Suprapubic skin (tissue), 4 donors: ENCODE measurements around the gene CNOT1. TPM values are rescaled to one million over a fixed set of nuclear protein-coding genes. Genes with fewer than 3 reads are reported as not detected.
"Not testable (repeated sequence)": the region's sequence is repeated elsewhere in the genome, so short reads cannot be mapped to it uniquely, and the experiment has no call there.

Experiments
- DNase-seq, 2 donors: peaks; one replicate each; pipeline ENCODE4 v3.0.0-alpha.2; 2019; ENCODE audit warnings: low spot score in 2 of 2
- H3K27ac ChIP-seq: fragments of 200-600 bp; sonication (generic); one replicate; pipeline ENCODE4 v1.5.1; 2019
- H3K27me3 ChIP-seq: fragments of 200-600 bp; sonication (generic); one replicate; pipeline ENCODE4 v1.5.1; 2019
- H3K36me3 ChIP-seq: fragments of 200-600 bp; sonication (generic); one replicate; pipeline ENCODE4 v1.5.1; 2019
- H3K4me1 ChIP-seq: fragments of 200-600 bp; sonication (generic); one replicate; pipeline ENCODE4 v1.5.1; 2019
- H3K4me3 ChIP-seq: fragments of 200-600 bp; sonication (generic); one replicate; pipeline ENCODE4 v1.5.1; 2019; ENCODE audit warnings: mild to moderate bottlenecking
- H3K9me3 ChIP-seq: fragments of 200-600 bp; sonication (generic); one replicate; pipeline ENCODE4 v1.5.1; 2019
- EP300 ChIP-seq: sonication (generic); formaldehyde crosslinking; IDR thresholded peaks from one replicate; pipeline ENCODE4 v1.6.1; 2017; ENCODE audit warnings: antibody characterized with exemption
- POLR2A ChIP-seq, 2 donors: fragments of 450-650 bp; IDR thresholded peaks; one replicate each; pipeline ENCODE4 v1.6.1; 2017; ENCODE audit warnings: antibody characterized with exemption in 2 of 2, mild to moderate bottlenecking in 2 of 2, moderate library complexity in 2 of 2
- POLR2AphosphoS5 ChIP-seq, 3 donors: sonication (generic); formaldehyde crosslinking; IDR thresholded peaks; one replicate each; pipeline ENCODE4 v1.6.1; 2017; ENCODE audit warnings: antibody characterized with exemption in 3 of 3
- WGBS: methylation state at CpG from one replicate; pipeline ENCODE4 v1.1.5; 2018; 5-methylcytosine and 5-hydroxymethylcytosine counted together
- total RNA-seq, 4 donors: library from RNA; depleted of rRNA; stranded (reverse); fragments of >200 nt; gene quantifications; one replicate each; pipeline ENCODE4 v1.1.0, GENCODE V29; 2016
- TF ChIP-seq, protein P1 (sequence below), 2 donors: fragments of 200-600 bp in 1 of 2; fragments of 450-650 bp in 1 of 2; sonication (generic) in 1 of 2; IDR thresholded peaks; one replicate each; pipeline ENCODE4 v1.5.1; 2016 to 2019; ENCODE audit warnings: antibody characterized with exemption in 2 of 2, mild to moderate bottlenecking in 1 of 2, moderate library complexity in 1 of 2

CNOT1 gene
- total RNA-seq, 4 donors from 2014 or later = 94.8 to 238 (median 143) TPM

- no peaks in the 10 kb centered on the region for H3K4me1 ChIP-seq
- no peaks in the 10 kb centered on the region for H3K9me3 ChIP-seq
- TF ChIP-seq POLR2A (IDR thresholded peaks at IDR 0.05) = no peak
- no peak for TF ChIP-seq EP300
- TF ChIP-seq, protein P1, sequence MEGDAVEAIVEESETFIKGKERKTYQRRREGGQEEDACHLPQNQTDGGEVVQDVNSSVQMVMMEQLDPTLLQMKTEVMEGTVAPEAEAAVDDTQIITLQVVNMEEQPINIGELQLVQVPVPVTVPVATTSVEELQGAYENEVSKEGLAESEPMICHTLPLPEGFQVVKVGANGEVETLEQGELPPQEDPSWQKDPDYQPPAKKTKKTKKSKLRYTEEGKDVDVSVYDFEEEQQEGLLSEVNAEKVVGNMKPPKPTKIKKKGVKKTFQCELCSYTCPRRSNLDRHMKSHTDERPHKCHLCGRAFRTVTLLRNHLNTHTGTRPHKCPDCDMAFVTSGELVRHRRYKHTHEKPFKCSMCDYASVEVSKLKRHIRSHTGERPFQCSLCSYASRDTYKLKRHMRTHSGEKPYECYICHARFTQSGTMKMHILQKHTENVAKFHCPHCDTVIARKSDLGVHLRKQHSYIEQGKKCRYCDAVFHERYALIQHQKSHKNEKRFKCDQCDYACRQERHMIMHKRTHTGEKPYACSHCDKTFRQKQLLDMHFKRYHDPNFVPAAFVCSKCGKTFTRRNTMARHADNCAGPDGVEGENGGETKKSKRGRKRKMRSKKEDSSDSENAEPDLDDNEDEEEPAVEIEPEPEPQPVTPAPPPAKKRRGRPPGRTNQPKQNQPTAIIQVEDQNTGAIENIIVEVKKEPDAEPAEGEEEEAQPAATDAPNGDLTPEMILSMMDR (IDR thresholded peaks at IDR 0.05) = no peak
- TF ChIP-seq POLR2AphosphoS5 (IDR thresholded peaks at IDR 0.05) = no peak
- H3K4me3 ChIP-seq = no peak overlapping the region
- H3K27me3 ChIP-seq = no peaks in the 10 kb centered on the region
- WGBS = 58% methylated on average over 6 of the region's 6 CpGs
- H3K36me3 ChIP-seq = peaks cover 16% of the 10 kb centered on the region
- H3K27ac ChIP-seq = no peak overlapping the region
- DNase-seq = peak in 1 of 2 donors; percentile 40
Measured at GRCh38 chr16:58614212-58614611, 15.4 kb downstream of the CNOT1 start.

GRCh38 chr16:58612965-58613364 is 16.7 kb downstream of the CNOT1 start:
- not testable (repeated sequence) for H3K27ac ChIP-seq, H3K4me3 ChIP-seq, DNase-seq, H3K9me3 ChIP-seq, H3K27me3 ChIP-seq, H3K4me1 ChIP-seq
- 72% methylated on average over 7 of the region's 7 CpGs for WGBS
- peaks cover 17% of the 10 kb centered on the region for H3K36me3 ChIP-seq

DNA sequence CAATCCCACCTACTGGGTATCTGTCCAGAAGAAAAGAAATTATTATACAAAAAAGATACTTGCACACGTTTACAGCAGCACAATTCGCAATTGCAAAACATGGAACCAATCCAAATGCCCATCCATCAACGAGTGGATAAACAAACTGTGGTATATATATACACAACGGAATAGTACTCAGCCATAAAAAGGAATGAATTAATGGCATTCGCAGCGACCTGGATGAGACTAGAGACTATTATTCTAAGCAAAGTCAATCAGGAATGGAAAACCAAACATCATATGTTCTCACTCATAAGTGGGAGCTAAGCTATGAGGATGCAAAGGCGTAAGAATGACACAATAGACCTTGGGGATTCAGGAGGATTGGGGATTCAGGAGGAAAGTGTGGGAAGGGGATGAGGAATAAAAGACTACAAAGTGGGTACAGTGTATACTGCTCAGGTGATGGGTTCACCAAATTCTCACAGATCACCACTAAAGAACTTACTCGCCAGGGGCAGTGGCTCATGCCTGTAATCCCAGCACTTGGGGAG is 21.0 kb downstream of the CNOT1 start:
- H3K4me3 ChIP-seq = no peak overlapping the region
- H3K9me3 ChIP-seq = no peaks in the 10 kb centered on the region
- no peak overlapping the region for H3K27ac ChIP-seq
- H3K36me3 ChIP-seq = peaks cover 23% of the 10 kb centered on the region
- 82% methylated on average over 8 of the region's 8 CpGs for WGBS
- no peaks in the 10 kb centered on the region for H3K27me3 ChIP-seq
- no peak for DNase-seq
- TF ChIP-seq POLR2AphosphoS5 (IDR thresholded peaks at IDR 0.05) (no peak), POLR2A (IDR thresholded peaks at IDR 0.05) (no peak), EP300 (no peak)
- TF ChIP-seq, protein P1 (IDR thresholded peaks at IDR 0.05) = no peak
- H3K4me1 ChIP-seq = no peaks in the 10 kb centered on the region

DNA sequence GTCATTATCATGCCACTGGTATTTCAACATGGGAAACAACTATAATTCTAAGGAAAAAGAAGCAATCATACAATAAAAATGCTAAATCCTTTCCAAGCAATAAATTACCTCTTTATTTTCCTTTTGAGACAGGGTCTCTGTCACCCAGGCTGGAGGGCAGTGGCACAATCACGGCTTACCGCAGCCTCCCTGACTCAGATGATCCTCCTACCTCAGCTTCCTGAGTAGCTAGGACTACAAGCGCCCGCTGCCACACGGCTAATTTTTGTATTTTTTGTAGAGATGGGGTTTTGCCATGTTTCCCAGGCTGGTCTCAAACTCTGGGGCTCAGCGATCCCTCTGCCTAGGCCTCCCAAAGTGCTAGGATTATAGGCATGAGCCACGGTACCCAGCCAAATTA is 24.1 kb downstream of the CNOT1 start:
- no peak for DNase-seq
- H3K4me1 ChIP-seq = no peaks in the 10 kb centered on the region
- peaks cover 15% of the 10 kb centered on the region for H3K36me3 ChIP-seq
- TF ChIP-seq POLR2AphosphoS5 (IDR thresholded peaks at IDR 0.05) (no peak), EP300 (no peak), POLR2A (IDR thresholded peaks at IDR 0.05) (no peak)
- TF ChIP-seq, protein P1 (IDR thresholded peaks at IDR 0.05) = no peak
- H3K9me3 ChIP-seq = no peaks in the 10 kb centered on the region
- H3K27ac ChIP-seq = no peak overlapping the region
- H3K27me3 ChIP-seq = no peaks in the 10 kb centered on the region
- H3K4me3 ChIP-seq = no peak overlapping the region
- WGBS = 92% methylated on average over 7 of the region's 7 CpGs

DNA sequence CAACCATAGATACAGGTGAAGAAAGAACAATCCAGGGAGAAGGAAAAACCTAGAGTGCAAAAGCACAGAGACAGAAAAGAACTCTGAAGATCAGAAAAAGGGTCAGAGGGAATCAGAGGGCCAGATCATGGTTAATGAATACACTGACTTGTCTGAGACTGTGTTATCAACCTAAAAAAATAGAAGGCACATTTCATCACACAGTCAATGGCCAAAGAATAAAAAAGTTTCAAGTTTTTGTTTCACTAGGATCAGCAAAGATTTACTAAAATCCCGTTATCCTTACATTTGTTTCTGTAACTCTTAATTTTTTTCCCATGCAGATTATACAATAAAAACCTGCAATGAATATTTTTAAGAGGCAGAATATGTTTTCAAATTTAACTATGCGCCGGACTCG is 38.5 kb downstream of the CNOT1 start:
- Histone ChIP-seq H3K36me3 (peaks cover 55% of the 10 kb centered on the region), H3K27me3 (no peaks in the 10 kb centered on the region), H3K9me3 (no peaks in the 10 kb centered on the region), H3K4me3 (no peak overlapping the region), H3K27ac (no peak overlapping the region), H3K4me1 (no peaks in the 10 kb centered on the region)
- 57% methylated on average over 4 of the region's 4 CpGs for WGBS
- TF ChIP-seq EP300 (no peak), POLR2AphosphoS5 (IDR thresholded peaks at IDR 0.05) (no peak), POLR2A (IDR thresholded peaks at IDR 0.05) (no peak)
- TF ChIP-seq, protein P1 (IDR thresholded peaks at IDR 0.05) = no peak
- no peak for DNase-seq
